IPS DF 4.7 (cell line): ENCODE measurements around the gene TRPM7.
"Not testable (repeated sequence)": the region's sequence is repeated elsewhere in the genome, so short reads cannot be mapped to it uniquely, and the experiment has no call there.

Source experiments
- DNase-seq: peaks from one replicate; pipeline ENCODE4 v3.0.0-alpha.2; 2013; ENCODE audit warnings: low spot score; ENCODE audit errors: extremely low read depth

Gene TRPM7

GRCh38 chr15:50576166-50576565, 110.4 kb downstream of the TRPM7 start:
- DNase-seq, result no peak

- DNase-seq, result not testable (repeated sequence)
Observed at GRCh38 chr15:50573842-50574241, 112.8 kb downstream of the TRPM7 start.

GRCh38 chr15:50563756-50564155, 122.8 kb downstream of the TRPM7 start:
- no peak for DNase-seq

GRCh38 chr15:50562735-50563640, 123.6 kb downstream of the TRPM7 start:
- no peak for DNase-seq

GRCh38 chr15:50558012-50558411, 128.6 kb downstream of the TRPM7 start:
- DNase-seq, result no peak

GRCh38 chr15:50556642-50557371, 129.8 kb downstream of the TRPM7 start:
- DNase-seq, result no peak

GRCh38 chr15:50552238-50552637, 134.4 kb downstream of the TRPM7 start:
- DNase-seq, result no peak

GRCh38 chr15:50549326-50549725, 137.3 kb downstream of the TRPM7 start:
- no peak for DNase-seq

GRCh38 chr15:50546566-50546965, 140.0 kb downstream of the TRPM7 start, which contains the start of gene USP50:
TSS of gene USP50 (minus strand) at chr15:50546666. CDS start at chr15:50546525, 141 bp downstream.
- no peak for DNase-seq

GRCh38 chr15:50544368-50544767, 142.2 kb downstream of the TRPM7 start:
- DNase-seq, result no peak

GRCh38 chr15:50543556-50543955, 143.0 kb downstream of the TRPM7 start:
- no peak for DNase-seq

GRCh38 chr15:50542887-50543210, 143.7 kb downstream of the TRPM7 start:
- no peak for DNase-seq

- DNase-seq, result no peak
Observed at GRCh38 chr15:50531766-50532165, 154.8 kb downstream of the TRPM7 start.

GRCh38 chr15:50531163-50531562, 155.4 kb downstream of the TRPM7 start:
- no peak for DNase-seq

GRCh38 chr15:50523851-50524251, 162.7 kb downstream of the TRPM7 start:
- no peak for DNase-seq

GRCh38 chr15:50519740-50520425, 166.7 kb downstream of the TRPM7 start:
- DNase-seq, result no peak

- no peak for DNase-seq
Observed at GRCh38 chr15:50513001-50513400, 173.6 kb downstream of the TRPM7 start.
